Measurements from ENCODE around the gene MVB12B. TPM values are rescaled to one million over a fixed set of nuclear protein-coding genes. Genes with fewer than 3 reads are reported as not detected.

MVB12B gene
- total RNA-seq, 1 experiment from 2014 or later = 9.4 TPM

DNA sequence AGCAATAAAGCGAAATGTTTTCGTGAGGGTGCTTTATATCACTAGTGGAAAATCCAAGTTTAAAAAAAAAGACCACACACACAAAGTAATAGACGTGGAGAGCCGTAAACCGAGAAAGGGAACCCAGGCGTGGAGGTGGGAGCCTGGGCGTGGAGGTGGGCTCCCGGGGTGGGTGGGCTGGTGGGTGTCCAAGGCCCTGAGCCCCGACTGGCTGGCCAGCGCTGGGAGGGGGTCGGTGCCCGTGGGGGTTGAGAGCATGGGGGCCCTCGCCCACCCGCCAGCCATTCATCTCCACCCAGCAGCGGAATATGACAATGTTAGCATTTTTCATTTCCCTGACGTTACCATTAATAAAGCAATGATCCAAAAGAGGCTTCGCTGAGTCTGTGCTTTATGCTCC lies 135.0 kb downstream of the MVB12B start:
- Histone ChIP-seq H3K4me1 (ENCODE audit: control insufficient read depth, insufficient read depth, low read length) (no peaks in the 10 kb centered on the region), H3K27ac (ENCODE audit: low read length) (no peak overlapping the region), H3K36me3 (ENCODE audit: control insufficient read depth, insufficient read depth, low read length) (no peaks in the 10 kb centered on the region), H3K9me3 (ENCODE audit: control insufficient read depth, insufficient read depth, low read depth, low read length) (no peaks in the 10 kb centered on the region), H3K27me3 (ENCODE audit: control insufficient read depth, insufficient read depth, low read length) (no peaks in the 10 kb centered on the region), H3K4me3 (ENCODE audit: low read depth in 2 of 2, low read length in 2 of 2) (no peak overlapping the region)
- no TSS peak for BruUV-seq (replicated peaks)
- ATAC-seq (no peak), DNase-seq (ENCODE audit: low read depth, low spot score) (no peak)
- TF ChIP-seq, protein P1, sequence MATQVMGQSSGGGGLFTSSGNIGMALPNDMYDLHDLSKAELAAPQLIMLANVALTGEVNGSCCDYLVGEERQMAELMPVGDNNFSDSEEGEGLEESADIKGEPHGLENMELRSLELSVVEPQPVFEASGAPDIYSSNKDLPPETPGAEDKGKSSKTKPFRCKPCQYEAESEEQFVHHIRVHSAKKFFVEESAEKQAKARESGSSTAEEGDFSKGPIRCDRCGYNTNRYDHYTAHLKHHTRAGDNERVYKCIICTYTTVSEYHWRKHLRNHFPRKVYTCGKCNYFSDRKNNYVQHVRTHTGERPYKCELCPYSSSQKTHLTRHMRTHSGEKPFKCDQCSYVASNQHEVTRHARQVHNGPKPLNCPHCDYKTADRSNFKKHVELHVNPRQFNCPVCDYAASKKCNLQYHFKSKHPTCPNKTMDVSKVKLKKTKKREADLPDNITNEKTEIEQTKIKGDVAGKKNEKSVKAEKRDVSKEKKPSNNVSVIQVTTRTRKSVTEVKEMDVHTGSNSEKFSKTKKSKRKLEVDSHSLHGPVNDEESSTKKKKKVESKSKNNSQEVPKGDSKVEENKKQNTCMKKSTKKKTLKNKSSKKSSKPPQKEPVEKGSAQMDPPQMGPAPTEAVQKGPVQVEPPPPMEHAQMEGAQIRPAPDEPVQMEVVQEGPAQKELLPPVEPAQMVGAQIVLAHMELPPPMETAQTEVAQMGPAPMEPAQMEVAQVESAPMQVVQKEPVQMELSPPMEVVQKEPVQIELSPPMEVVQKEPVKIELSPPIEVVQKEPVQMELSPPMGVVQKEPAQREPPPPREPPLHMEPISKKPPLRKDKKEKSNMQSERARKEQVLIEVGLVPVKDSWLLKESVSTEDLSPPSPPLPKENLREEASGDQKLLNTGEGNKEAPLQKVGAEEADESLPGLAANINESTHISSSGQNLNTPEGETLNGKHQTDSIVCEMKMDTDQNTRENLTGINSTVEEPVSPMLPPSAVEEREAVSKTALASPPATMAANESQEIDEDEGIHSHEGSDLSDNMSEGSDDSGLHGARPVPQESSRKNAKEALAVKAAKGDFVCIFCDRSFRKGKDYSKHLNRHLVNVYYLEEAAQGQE (IDR thresholded peaks at IDR 0.05; ENCODE audit: insufficient read depth in 1 of 2, low read depth in 2 of 2, low read length in 1 of 2) = no peak
- no peak for TF ChIP-seq SIN3A (IDR thresholded peaks at IDR 0.05; ENCODE audit: borderline replicate concordance, insufficient read depth, low read depth, low read length)
- TF ChIP-seq POLR2AphosphoS5 (IDR thresholded peaks at IDR 0.05; ENCODE audit: low read depth, low read length) = no peak
- TF ChIP-seq, protein P2, sequence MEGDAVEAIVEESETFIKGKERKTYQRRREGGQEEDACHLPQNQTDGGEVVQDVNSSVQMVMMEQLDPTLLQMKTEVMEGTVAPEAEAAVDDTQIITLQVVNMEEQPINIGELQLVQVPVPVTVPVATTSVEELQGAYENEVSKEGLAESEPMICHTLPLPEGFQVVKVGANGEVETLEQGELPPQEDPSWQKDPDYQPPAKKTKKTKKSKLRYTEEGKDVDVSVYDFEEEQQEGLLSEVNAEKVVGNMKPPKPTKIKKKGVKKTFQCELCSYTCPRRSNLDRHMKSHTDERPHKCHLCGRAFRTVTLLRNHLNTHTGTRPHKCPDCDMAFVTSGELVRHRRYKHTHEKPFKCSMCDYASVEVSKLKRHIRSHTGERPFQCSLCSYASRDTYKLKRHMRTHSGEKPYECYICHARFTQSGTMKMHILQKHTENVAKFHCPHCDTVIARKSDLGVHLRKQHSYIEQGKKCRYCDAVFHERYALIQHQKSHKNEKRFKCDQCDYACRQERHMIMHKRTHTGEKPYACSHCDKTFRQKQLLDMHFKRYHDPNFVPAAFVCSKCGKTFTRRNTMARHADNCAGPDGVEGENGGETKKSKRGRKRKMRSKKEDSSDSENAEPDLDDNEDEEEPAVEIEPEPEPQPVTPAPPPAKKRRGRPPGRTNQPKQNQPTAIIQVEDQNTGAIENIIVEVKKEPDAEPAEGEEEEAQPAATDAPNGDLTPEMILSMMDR (IDR thresholded peaks at IDR 0.05) = no peak
- TF ChIP-seq TCF7L2 (IDR thresholded peaks at IDR 0.05; ENCODE audit: low read depth, low read length) = no peak
- intact Hi-C loops (cut with micrococcal nuclease; ENCODE audit: unreplicated experiment) = no loop called here
- in situ Hi-C loops (cut with HindIII; ENCODE audit: low pct_unique_long_range_greater_than_20kb, low sequenced_read_pairs) = no loop called here
- POLR2A ChIA-PET = no interaction called here
- CTCF ChIA-PET = no interaction called here

DNA sequence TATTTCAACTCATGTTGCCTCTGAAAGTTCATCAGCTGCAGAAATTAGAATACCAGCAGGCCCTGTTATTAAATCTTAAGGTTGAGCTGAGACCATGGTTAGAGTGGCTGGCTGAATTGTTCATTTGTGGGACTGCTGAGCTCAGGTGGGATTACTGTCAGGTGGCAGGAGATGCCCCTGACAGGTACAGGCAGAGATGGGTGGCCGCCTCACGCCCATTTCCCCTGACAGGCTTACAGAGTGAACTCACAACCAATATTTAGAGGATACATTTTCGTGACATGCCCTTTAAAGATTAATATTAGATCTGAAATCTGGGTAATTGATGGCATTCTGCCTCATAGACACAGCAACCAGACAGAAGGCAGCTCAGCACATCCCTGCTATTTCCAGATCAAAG lies 136.0 kb downstream of the MVB12B start:
- in situ Hi-C loops (cut with HindIII; ENCODE audit: low pct_unique_long_range_greater_than_20kb, low sequenced_read_pairs) = no loop called here
- TF ChIP-seq, protein P1 (IDR thresholded peaks at IDR 0.05; ENCODE audit: insufficient read depth in 1 of 2, low read depth in 2 of 2, low read length in 1 of 2) = no peak
- TF ChIP-seq, protein P2 (IDR thresholded peaks at IDR 0.05) = no peak
- no peak for TF ChIP-seq POLR2AphosphoS5 (IDR thresholded peaks at IDR 0.05; ENCODE audit: low read depth, low read length)
- TF ChIP-seq SIN3A (IDR thresholded peaks at IDR 0.05; ENCODE audit: borderline replicate concordance, insufficient read depth, low read depth, low read length) = no peak
- TF ChIP-seq TCF7L2 (IDR thresholded peaks at IDR 0.05; ENCODE audit: low read depth, low read length) = no peak
- DNase-seq (ENCODE audit: low read depth, low spot score) (no peak), ATAC-seq (no peak)
- no TSS peak for BruUV-seq (replicated peaks)
- Histone ChIP-seq H3K27ac (ENCODE audit: low read length) (no peak overlapping the region), H3K4me3 (ENCODE audit: low read depth in 2 of 2, low read length in 2 of 2) (no peak overlapping the region), H3K36me3 (ENCODE audit: control insufficient read depth, insufficient read depth, low read length) (no peaks in the 10 kb centered on the region), H3K9me3 (ENCODE audit: control insufficient read depth, insufficient read depth, low read depth, low read length) (no peaks in the 10 kb centered on the region), H3K27me3 (ENCODE audit: control insufficient read depth, insufficient read depth, low read length) (no peaks in the 10 kb centered on the region), H3K4me1 (ENCODE audit: control insufficient read depth, insufficient read depth, low read length) (no peaks in the 10 kb centered on the region)
- POLR2A ChIA-PET = no interaction called here
- intact Hi-C loops (cut with micrococcal nuclease; ENCODE audit: unreplicated experiment) = no loop called here
- CTCF ChIA-PET = interaction anchor here (0.6 kb wide), 1 partner anchor 96 kb away, joined by 3 read pairs; no protein-coding TSS in a partner anchor
